HG03521 (cell line): ENCODE measurements around the gene TM4SF4.
"Not testable (repeated sequence)": the region's sequence is repeated elsewhere in the genome, so short reads cannot be mapped to it uniquely, and the experiment has no call there.

Source experiments
- ATAC-seq: cut with Tn5 transposase; IDR thresholded peaks from one replicate; pipeline ENCODE4 v1.9.1; 2021; ENCODE audit warnings: mild to moderate bottlenecking, moderate library complexity; ENCODE audit not compliant: unreplicated experiment

Gene TM4SF4, protein sequence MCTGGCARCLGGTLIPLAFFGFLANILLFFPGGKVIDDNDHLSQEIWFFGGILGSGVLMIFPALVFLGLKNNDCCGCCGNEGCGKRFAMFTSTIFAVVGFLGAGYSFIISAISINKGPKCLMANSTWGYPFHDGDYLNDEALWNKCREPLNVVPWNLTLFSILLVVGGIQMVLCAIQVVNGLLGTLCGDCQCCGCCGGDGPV

DNA sequence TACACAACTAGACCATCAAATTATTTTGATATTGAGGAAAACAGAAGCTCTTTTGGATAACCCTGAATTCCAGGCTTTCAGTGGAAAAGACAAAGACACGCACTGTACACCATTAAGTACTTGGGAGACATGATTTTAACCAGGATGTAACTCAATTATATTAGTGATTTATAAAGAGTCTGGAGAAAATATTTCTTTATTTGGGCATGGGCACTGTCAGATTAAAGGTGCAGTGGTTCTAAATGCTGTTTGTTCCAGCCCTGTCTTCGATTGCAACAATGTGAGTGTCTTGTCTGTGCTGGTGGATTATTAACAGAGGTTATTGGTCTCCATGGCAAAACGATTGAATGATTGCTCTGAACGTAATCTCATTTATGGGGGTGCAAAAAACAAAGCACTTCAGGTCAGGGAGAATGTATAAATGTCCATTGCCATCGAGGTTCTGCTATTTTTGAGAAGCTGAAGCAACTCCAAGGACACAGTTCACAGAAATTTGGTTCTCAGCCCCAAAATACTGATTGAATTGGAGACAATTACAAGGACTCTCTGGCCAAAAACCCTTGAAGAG, at the start of gene TM4SF4:
Gene TM4SF4, plus strand, starts transcription at position 448 of the 568 bp plus-strand sequence. CDS start 181 bp downstream, outside the sequence.
- ATAC-seq, result no peak

DNA sequence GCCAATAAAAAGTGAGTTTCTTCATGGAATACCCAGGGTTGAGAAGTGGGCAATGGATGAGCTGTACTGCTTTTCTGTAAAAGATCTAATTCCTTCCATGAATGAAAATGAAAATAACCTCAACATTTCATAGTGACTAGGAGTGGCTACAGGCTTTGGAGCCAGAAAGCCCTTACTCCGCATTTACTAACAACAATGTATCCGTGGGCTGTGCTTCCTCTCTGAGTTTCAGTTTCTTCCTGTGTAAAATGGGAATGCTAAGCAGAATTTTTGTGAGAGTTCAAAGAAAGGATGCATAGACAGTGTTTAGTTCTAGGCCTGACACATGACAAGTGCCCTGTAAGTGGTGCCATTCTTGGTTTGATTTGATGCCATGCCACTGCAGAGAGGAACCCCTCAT, 49.6 kb upstream of the TM4SF4 start:
- no peak for ATAC-seq

DNA sequence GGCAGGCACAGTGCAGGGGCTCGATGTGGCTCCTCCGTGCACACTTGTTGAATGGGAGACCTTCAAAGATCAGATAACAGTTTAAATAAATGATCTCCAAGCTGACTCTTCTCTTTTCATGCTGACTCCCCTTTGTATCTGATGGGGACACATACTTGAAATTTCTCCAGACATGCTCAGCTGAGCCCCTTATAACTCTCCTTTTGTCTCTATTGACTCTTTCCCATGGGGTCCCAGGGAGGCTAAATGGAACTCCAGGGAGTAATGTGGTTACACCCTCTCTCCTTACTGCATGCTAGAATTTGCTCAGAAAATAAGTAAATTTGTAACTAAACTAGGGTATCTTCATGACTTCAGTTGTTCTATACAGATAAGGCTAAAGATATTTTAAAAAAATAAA, 48.2 kb upstream of the TM4SF4 start:
- ATAC-seq, result no peak

DNA sequence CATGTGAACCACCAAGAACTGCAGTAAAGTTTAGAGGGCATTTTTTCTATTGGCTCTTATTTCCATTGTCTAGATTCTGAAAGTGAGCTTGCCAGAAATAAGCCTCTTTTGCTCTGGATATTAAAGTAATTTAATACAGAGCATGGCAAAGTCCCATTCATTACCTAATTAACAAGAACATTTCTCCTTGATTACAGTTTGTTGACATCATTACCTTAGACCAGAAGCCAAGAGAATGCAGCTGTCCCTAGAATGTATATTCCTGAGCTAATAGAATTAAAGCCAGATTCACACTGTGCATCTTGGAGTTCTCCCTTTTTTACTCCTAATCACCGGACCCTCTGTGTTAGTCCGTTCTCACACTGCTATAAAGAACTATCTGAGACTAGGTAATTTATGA, 46.4 kb upstream of the TM4SF4 start:
- ATAC-seq, result no peak

DNA sequence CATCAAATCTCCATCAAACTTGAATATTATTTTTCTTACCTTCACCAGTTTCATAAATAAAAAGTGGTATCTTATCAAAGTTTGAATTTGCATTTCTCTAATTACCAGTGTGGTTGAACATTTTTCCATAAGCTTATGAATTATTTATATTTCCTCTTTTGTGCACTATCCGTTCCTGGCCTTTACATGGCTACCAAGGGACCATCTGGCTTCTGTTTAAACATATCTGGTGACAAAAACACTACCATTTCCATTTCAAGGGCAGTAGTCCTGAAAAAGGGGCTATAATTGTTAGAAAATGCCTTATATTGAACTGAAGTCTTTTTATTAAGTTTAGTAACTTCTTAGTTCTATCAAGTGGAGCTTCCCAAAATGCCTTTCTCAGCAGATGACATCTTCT, 44.3 kb upstream of the TM4SF4 start:
- no peak for ATAC-seq

- ATAC-seq, result no peak
Measured at GRCh38 chr3:149432149-149432548, 42.3 kb upstream of the TM4SF4 start.

DNA sequence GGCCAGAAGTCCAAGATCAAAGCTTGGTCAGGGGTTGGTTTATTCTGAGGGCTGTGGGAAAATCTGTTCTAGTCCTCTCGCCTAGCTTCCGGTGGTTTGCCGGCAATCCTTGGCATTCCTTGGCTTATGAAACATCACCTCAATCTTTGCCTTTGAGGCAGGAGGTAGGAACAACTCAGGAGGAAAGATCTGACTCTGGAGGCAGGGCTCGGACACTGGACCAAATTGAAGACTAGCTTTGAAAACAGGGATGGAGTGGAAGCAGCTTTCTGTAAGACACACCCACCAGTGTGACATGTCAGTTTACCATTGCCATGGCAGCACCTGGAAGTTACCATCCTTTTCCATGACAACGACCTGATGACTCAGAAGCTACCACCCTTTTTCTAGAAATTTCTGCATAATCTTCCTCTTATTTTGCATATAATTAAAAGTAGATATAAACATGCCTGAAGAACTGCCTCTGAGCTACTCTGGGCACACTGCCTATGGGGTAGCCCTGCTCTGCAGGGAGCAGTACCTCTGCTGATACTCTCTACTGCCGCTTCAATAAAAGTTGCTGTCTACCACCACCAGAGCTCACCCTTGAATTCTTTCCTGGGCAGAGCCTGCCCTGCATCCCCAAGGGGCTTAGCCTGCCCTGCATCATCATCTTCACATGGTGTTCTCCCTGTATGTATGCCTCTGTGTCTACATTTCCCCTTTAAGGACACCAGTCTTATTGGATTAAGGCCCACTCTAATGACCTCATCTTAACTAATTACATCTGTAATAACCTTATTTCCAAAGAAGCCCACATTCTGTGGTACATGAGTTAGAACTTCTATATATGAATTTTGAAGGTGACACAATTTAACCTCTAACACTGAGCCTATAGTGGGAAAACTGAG, 38.3 kb upstream of the TM4SF4 start:
- no peak for ATAC-seq

GRCh38 chr3:149437286-149437685, 37.2 kb upstream of the TM4SF4 start:
- ATAC-seq, result no peak

- ATAC-seq, result no peak
Measured at GRCh38 chr3:149437710-149438109, 36.8 kb upstream of the TM4SF4 start.

DNA sequence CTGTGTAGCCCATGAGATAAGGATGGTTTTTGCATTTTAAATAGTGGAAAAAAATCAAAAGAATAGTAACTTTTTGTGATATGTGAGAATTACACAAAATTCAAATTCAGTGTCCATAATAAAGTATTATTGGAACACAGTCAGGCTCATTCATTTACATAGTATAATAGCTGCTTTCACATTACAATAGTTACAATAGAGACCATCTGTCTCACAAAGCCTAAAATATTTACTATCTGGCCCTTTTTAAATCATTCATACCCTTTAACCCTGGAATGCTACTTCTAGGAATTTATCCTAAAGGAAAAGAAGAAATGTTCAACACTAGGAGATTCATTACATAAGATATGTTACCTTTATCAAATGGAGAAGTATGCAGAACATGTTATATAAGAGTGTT, 35.5 kb upstream of the TM4SF4 start:
- no peak for ATAC-seq

DNA sequence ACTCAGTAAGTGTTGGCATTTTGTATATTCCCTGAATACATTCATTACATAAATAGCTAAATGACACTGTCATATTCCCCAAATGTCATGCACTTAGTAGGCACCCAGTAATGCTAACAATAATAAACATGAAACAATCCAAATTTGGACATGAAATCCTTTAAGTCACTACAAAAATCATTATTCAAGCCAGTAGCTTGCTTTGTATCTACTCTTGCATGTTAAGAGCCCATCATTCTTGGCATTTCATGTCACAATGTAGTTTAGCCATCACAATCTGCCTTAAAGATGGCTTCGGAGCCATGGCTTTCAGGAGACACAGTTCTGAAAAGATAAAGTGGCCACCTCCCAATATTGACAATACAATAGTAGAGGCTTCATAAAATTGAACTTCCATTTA, 32.9 kb upstream of the TM4SF4 start:
- ATAC-seq, result no peak

DNA sequence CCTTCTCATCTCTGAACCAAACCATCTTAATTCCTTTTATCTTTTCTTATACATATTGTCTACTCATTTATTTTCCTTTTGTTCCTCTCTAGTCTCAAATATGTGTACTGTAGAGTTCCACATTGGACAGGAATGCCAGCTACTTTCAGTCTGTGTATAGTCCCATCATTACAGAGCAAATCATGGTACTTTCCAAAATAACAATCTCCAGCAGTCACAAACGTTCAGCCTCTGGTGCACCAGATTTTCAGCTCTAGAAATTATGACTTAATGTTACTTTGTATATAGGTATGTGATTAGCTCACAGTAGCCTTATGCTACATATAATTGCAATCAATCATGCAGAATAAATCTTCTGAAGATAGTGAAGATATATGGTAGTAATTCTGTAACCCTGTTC, 32.5 kb upstream of the TM4SF4 start:
- ATAC-seq, result no peak

- no peak for ATAC-seq
Measured at GRCh38 chr3:149442851-149443544, 31.5 kb upstream of the TM4SF4 start.

DNA sequence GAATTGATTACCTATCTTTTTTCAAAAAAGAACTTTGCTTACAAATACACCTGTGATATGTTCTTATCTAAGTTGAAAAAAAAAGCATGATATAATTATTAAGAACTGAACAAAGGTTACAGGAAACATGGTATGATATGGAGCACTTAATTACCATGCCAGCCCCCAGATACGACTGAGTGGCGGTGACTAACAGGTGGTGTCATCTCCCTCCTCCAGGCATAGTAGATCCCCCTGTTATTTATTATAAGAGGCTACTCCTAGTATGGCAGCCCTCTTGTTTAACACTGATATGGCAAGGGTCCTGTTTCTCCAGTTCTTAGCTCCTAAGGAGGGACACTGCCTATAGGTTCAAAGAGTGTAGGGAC, 31.0 kb upstream of the TM4SF4 start:
- ATAC-seq, result no peak

DNA sequence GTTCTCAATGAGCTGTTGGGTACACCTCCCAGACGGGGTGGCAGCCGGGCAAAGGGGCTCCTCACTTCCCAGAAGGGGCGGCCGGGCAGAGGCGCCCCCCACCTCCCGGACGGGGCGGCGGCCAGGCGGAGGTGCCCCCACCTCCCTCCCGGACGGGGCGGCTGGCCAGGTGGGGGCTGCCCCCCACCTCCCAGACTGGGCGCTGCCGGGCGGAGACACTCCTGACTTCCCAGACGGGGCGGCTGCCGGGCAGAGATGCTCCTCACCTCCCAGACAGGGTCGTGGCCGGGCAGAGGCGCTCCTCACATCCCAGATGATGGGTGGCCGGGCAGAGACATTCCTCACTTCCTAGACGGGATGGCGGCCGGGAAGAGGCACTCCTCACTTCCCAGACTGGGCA, 29.6 kb upstream of the TM4SF4 start:
- not testable (repeated sequence) for ATAC-seq

DNA sequence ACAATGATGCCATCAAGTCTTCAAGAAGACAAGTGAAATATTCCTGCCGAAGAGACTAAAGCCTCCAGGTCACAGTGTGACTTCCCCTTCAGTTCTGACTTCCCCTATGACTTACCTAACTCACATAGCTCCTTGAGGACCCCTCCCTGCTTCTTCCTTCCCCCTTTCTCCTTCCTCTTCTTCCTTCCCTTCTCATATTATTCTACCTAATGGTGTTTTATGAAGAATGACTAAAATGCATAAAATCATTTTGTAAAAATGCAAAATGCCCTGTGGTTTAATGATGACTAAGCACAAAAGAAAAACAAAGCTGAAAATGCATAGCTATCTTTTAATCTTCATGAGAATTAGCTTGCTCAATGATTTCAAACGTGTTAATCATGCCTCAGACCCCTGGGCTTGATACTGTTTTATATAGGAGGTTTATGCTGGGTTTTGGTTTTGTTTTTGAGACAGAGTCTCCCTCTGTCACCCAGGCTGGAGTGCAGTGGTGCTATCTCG, 26.1 kb upstream of the TM4SF4 start:
- no peak for ATAC-seq

DNA sequence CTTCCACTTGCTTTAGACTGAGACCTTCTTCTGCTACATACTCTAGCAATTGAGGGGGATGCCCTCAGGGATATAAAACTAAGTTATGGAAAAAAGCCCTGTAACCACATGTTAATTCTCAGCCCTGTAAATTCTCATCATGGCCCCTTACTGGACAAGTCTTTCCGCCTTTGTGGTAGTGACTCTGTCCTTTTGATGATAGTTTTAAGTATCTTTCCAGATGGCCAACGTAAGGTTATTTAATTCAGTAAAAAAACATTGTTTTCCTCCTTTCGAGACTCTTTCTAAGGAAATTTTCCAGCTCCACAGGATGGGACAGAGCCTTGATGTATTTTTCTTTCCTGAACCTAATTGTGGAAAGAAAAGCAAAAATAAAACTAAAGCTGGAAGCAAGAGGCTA, 25.3 kb upstream of the TM4SF4 start:
- no peak for ATAC-seq

DNA sequence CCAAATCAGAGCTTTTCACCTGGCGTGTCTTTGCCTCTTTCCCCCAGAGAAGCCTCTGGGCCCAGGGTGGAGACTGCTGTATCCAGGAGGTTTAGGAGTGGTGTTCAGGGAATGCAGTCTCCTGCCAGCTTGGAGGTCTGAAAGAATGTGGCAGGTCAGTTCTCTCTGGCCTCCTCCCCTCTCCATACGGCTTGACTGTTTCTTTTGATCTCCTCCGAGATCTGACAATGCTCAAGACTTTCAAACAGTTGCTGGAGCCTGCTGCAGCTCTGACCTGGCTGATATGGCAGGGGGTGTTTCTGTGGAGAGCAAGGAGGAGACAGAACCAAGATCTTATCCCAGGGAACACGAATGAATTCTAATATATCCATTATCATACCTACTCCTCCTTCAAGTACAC, 24.7 kb upstream of the TM4SF4 start:
- ATAC-seq, result no peak

- no peak for ATAC-seq
Measured at GRCh38 chr3:149450281-149450680, 24.2 kb upstream of the TM4SF4 start.

- ATAC-seq, result no peak
Measured at GRCh38 chr3:149452036-149452435, 22.5 kb upstream of the TM4SF4 start.

- no peak for ATAC-seq
Measured at GRCh38 chr3:149453140-149453805, 21.2 kb upstream of the TM4SF4 start.
